Left ventricle myocardium inferior (tissue), 1 donor: ENCODE data around the gene SH3BP5. TPM values are rescaled to one million over a fixed set of nuclear protein-coding genes. Genes with fewer than 3 reads are reported as not detected.
A peak's percentile ranks its signal among the peaks of the same experiment; 100 is the strongest.

ENCODE experiments used
- DNase-seq: peaks from one replicate; pipeline ENCODE4 v3.0.0-alpha.2; 2020
- H3K27ac ChIP-seq: fragments of 200-600 bp; replicated peaks from 2 replicates; pipeline ENCODE4 v1.8.0; 2021
- H3K27me3 ChIP-seq: fragments of 200-600 bp; 2 replicates; pipeline ENCODE4 v1.8.0; 2021; ENCODE audit warnings: low read depth
- H3K36me3 ChIP-seq: fragments of 200-600 bp; 2 replicates; pipeline ENCODE4 v1.8.0; 2021
- H3K4me1 ChIP-seq: fragments of 200-600 bp; 2 replicates; pipeline ENCODE4 v1.8.0; 2021
- H3K4me3 ChIP-seq: fragments of 200-600 bp; 2 replicates; pipeline ENCODE4 v1.8.0; 2021; ENCODE audit warnings: mild to moderate bottlenecking, moderate library complexity
- H3K9me3 ChIP-seq: fragments of 200-600 bp; replicated peaks from 2 replicates; pipeline ENCODE4 v1.8.0; 2021
- intact Hi-C: fragments of 100-400 bp; cut with micrococcal nuclease; formaldehyde crosslinking; loops from one replicate; pipeline ENCODE4 v1.11.0; 2022
- total RNA-seq: library from RNA; stranded (reverse); fragmentation: NEBNext Ultra II Directional; extraction: Animal tissue kit (Norgen Biotek cat#: 25700); gene quantifications from one replicate; pipeline ENCODE4 v1.2.1, GENCODE V29; 2021
- TF ChIP-seq, protein P1 (sequence below): fragments of 200-600 bp; IDR thresholded peaks from 2 replicates; pipeline ENCODE4 v1.8.0; 2021; ENCODE audit warnings: antibody characterized with exemption, mild to moderate bottlenecking, borderline replicate concordance
- donor health status: DM: no; HTN: yes; CAD: no; lungs with severe emphysema.

Gene SH3BP5
- total RNA-seq, 1 donor from 2014 or later: 8.8 TPM

- Histone ChIP-seq H3K9me3 (no peaks in the 10 kb centered on the region), H3K4me1 (peaks cover 46% of the 10 kb centered on the region), H3K27ac (no peak overlapping the region), H3K4me3 (no peak overlapping the region), H3K27me3 (no peaks in the 10 kb centered on the region), H3K36me3 (no peaks in the 10 kb centered on the region)
- TF ChIP-seq, protein P1, sequence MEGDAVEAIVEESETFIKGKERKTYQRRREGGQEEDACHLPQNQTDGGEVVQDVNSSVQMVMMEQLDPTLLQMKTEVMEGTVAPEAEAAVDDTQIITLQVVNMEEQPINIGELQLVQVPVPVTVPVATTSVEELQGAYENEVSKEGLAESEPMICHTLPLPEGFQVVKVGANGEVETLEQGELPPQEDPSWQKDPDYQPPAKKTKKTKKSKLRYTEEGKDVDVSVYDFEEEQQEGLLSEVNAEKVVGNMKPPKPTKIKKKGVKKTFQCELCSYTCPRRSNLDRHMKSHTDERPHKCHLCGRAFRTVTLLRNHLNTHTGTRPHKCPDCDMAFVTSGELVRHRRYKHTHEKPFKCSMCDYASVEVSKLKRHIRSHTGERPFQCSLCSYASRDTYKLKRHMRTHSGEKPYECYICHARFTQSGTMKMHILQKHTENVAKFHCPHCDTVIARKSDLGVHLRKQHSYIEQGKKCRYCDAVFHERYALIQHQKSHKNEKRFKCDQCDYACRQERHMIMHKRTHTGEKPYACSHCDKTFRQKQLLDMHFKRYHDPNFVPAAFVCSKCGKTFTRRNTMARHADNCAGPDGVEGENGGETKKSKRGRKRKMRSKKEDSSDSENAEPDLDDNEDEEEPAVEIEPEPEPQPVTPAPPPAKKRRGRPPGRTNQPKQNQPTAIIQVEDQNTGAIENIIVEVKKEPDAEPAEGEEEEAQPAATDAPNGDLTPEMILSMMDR: no peak
- intact Hi-C loops: no loop called here
- no peak for DNase-seq
These were observed 24.8 kb downstream of the SH3BP5 start for GRCh38 chr3:15307580-15307979.

DNA sequence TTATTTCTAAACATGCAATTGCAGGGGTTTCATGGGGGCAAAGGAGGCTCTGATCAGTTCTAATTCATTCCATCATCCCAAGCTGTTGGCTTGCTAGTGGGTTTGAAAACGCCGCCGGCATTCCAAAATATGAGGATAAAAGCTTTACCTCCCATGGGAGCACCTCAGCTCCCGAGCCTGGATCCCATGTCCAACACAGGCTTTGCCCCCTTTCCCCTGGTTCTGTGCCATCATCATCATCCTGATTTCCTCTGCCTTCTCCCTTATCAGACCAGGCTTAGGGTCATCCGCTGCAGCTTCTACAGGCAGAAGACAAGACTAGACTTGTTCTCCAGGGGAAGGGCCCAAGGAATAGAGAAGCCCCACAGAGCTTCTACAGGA lies 25.4 kb downstream of the SH3BP5 start:
- peaks cover 46% of the 10 kb centered on the region for H3K4me1 ChIP-seq
- intact Hi-C loops: no loop called here
- no peaks in the 10 kb centered on the region for H3K9me3 ChIP-seq
- no peak overlapping the region for H3K4me3 ChIP-seq
- TF ChIP-seq, protein P1: no peak
- no peaks in the 10 kb centered on the region for H3K27me3 ChIP-seq
- no peaks in the 10 kb centered on the region for H3K36me3 ChIP-seq
- no peak for DNase-seq
- H3K27ac ChIP-seq: no peak overlapping the region

GRCh38 chr3:15305359-15305844 lies 27.0 kb downstream of the SH3BP5 start:
- H3K9me3 ChIP-seq: no peaks in the 10 kb centered on the region
- H3K36me3 ChIP-seq: no peaks in the 10 kb centered on the region
- H3K4me1 ChIP-seq: peaks cover 51% of the 10 kb centered on the region
- no peak overlapping the region for H3K4me3 ChIP-seq
- intact Hi-C loops: no loop called here
- TF ChIP-seq, protein P1: peak; percentile 33
- H3K27me3 ChIP-seq: no peaks in the 10 kb centered on the region
- DNase-seq: no peak
- no peak overlapping the region for H3K27ac ChIP-seq

DNA sequence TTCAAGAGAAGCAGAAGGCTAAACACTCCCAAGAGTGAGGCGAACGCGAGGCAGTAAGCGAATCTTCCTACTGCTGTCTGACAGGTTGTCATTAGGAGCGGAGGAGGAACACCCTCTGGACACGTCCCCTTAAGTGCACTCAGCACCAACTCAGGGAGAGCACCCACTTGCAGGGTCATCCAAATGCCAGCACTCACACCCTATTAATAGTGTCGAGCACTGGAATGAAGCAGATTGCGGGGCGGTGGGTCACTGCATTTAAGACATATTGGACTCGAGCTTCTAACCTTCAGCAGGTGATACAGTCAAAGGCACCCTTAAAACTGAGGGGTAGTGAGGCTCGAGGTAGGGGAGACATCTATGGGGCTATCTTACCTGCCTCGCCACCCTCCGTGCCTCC lies 28.7 kb downstream of the SH3BP5 start:
- Histone ChIP-seq H3K27ac (no peak overlapping the region), H3K4me1 (peaks cover 54% of the 10 kb centered on the region), H3K27me3 (no peaks in the 10 kb centered on the region), H3K4me3 (no peak overlapping the region), H3K9me3 (no peaks in the 10 kb centered on the region), H3K36me3 (no peaks in the 10 kb centered on the region)
- no peak for DNase-seq
- TF ChIP-seq, protein P1: no peak
- intact Hi-C loops: no loop called here

GRCh38 chr3:15303216-15303615 lies 29.2 kb downstream of the SH3BP5 start:
- DNase-seq: no peak
- Histone ChIP-seq H3K36me3 (no peaks in the 10 kb centered on the region), H3K9me3 (no peaks in the 10 kb centered on the region), H3K27me3 (no peaks in the 10 kb centered on the region), H3K27ac (no peak overlapping the region), H3K4me3 (no peak overlapping the region), H3K4me1 (peaks cover 54% of the 10 kb centered on the region)
- TF ChIP-seq, protein P1: no peak
- intact Hi-C loops: no loop called here
